HEK293 (cell line): ENCODE results near the gene MICAL3.

ENCODE experiments used
- CTCF ChIA-PET: fragments of 350-600 bp; formaldehyde crosslinking; extraction: SDS; loops from one replicate; lab custom pipeline; 2021; ENCODE audit warnings: antibody characterized with exemption; lab: Yijun Ruan, JAX
- POLR2A ChIA-PET: fragments of 300-600 bp; formaldehyde crosslinking; extraction: SDS; loops from one replicate; lab custom pipeline; 2020; ENCODE audit warnings: antibody characterized with exemption, inconsistent platforms; lab: Yijun Ruan, JAX
- H3K27ac ChIP-seq: fragments of 200-500 bp; sonication (Bioruptor generic); 2 replicates; pipeline ENCODE4 v1.5.1; 2014; ENCODE audit warnings: low read depth, low read length, control low read depth, inconsistent platforms; ENCODE audit errors: extremely low read depth
- H3K36me3 ChIP-seq, 2 experiments: fragments of 200-500 bp in 1 of 2; sonication (Bioruptor generic) in 1 of 2; 1 replicate in 1 of 2; 2 replicates in 1 of 2; pipeline ENCODE4 v1.5.1; 2014 to 2017; ENCODE audit warnings: inconsistent platforms in 2 of 2, low read length in 2 of 2; ENCODE audit not compliant: control insufficient read depth in 2 of 2, insufficient read depth in 1 of 2
- H3K4me1 ChIP-seq: fragments of 200-500 bp; sonication (Bioruptor generic); 2 replicates; pipeline ENCODE4 v1.5.1; 2014; ENCODE audit warnings: mild to moderate bottlenecking, low read length, inconsistent platforms; ENCODE audit not compliant: control insufficient read depth, insufficient read depth
- H3K4me3 ChIP-seq: 2 replicates; pipeline ENCODE4 v1.5.1; 2011; ENCODE audit warnings: low read depth, mild to moderate bottlenecking, control low read depth, low read length, moderate library complexity
- H3K9me3 ChIP-seq: fragments of 200-500 bp; sonication (Bioruptor generic); 2 replicates; pipeline ENCODE4 v1.5.1; 2014; ENCODE audit warnings: low read depth, low read length, inconsistent platforms; ENCODE audit not compliant: control insufficient read depth, insufficient read depth
- BCL6B ChIP-seq: fragments of 450-650 bp; formaldehyde crosslinking; IDR thresholded peaks from 2 replicates; pipeline ENCODE4 v1.5.1; 2017; ENCODE audit warnings: missing biosample characterization, missing genetic modification characterization
- GLIS2 ChIP-seq: fragments of 450-650 bp; formaldehyde crosslinking; IDR thresholded peaks from 2 replicates; pipeline ENCODE4 v1.5.1; 2016; ENCODE audit warnings: missing biosample characterization, missing genetic modification characterization
- PRDM1 ChIP-seq: fragments of 450-650 bp; formaldehyde crosslinking; IDR thresholded peaks from 2 replicates; pipeline ENCODE4; 2016; ENCODE audit warnings: missing biosample characterization, missing genetic modification characterization
- PRDM6 ChIP-seq: fragments of 450-650 bp; formaldehyde crosslinking; IDR thresholded peaks from 2 replicates; pipeline ENCODE4 v1.5.1; 2017; ENCODE audit warnings: missing biosample characterization, missing genetic modification characterization
- YY2 ChIP-seq: fragments of 450-650 bp; formaldehyde crosslinking; IDR thresholded peaks from 2 replicates; pipeline ENCODE4 v1.5.1; 2016; ENCODE audit warnings: missing biosample characterization, missing genetic modification characterization
- ZNF302 ChIP-seq: fragments of 450-650 bp; formaldehyde crosslinking; IDR thresholded peaks from 2 replicates; pipeline ENCODE4 v1.5.1; 2016; ENCODE audit warnings: missing biosample characterization, missing genetic modification characterization, low read depth
- ZNF335 ChIP-seq: fragments of 450-650 bp; formaldehyde crosslinking; conservative IDR thresholded peaks from 2 replicates; pipeline ENCODE4 v1.5.1; 2016; ENCODE audit warnings: missing biosample characterization, missing genetic modification characterization
- ZNF433 ChIP-seq: fragments of 450-650 bp; formaldehyde crosslinking; IDR thresholded peaks from 2 replicates; pipeline ENCODE4 v1.5.1; 2016; ENCODE audit warnings: missing biosample characterization, missing genetic modification characterization, low read depth
- ZNF529 ChIP-seq: fragments of 450-650 bp; formaldehyde crosslinking; IDR thresholded peaks from 2 replicates; pipeline ENCODE4 v1.5.1; 2017; ENCODE audit warnings: missing genetic modification characterization, missing biosample characterization; ENCODE audit not compliant: insufficient replicate concordance
- ZNF624 ChIP-seq: fragments of 450-650 bp; formaldehyde crosslinking; IDR thresholded peaks from 2 replicates; pipeline ENCODE4 v1.5.1; 2017; ENCODE audit warnings: missing biosample characterization, missing genetic modification characterization
- ZXDB ChIP-seq: fragments of 450-650 bp; formaldehyde crosslinking; IDR thresholded peaks from 2 replicates; pipeline ENCODE4 v1.5.1; 2016; ENCODE audit warnings: missing biosample characterization, missing genetic modification characterization
- TF ChIP-seq, protein P1 (sequence below): fragments of 450-650 bp; formaldehyde crosslinking; IDR thresholded peaks from 2 replicates; pipeline ENCODE4 v1.5.1; 2016; ENCODE audit warnings: missing biosample characterization, missing genetic modification characterization
- TF ChIP-seq, protein P2 (sequence below): fragments of 450-650 bp; formaldehyde crosslinking; IDR thresholded peaks from 2 replicates; pipeline ENCODE4 v1.5.1; 2016; ENCODE audit warnings: missing biosample characterization, missing genetic modification characterization

The MICAL3 gene

DNA sequence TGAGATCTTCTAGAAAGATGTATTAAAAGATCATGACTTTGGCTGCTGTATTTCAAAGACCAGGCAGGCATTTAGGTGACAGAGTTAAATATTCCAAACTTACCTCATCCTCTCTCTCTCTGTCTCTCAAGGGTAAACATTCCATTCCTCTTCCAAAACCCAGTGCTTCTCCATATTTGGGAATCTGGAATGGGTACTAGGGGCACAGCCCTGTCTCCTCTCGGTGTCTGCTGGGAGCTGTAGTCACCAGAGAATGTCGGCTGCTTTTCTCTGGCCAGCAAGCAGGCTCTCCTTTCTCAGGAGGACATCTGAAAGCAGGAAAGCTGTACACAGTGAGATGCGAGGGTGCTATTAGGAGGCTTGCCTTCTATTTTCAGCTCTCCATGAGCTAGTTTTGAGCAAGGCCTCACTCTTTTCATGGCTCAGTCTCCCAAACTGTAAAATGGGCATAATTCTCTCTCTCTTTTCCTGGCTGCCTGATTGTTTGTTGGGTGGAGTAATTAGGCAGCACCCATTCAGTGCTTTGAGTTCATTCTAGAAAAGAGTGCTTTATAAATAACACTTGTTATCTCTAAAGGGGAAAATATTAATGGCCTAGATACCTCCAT, 44.1 kb upstream of the MICAL3 start:
- ChIA-PET CTCF (interaction anchor here (0.8 to 1.7 kb wide), 3 partner anchors 8 to 238 kb away, joined by 3 to 7 read pairs (median 7); no protein-coding TSS in a partner anchor), POLR2A (interaction anchor here (1.2 to 2.0 kb wide), 2 partner anchors 9 to 10 kb away, joined by 3 to 9 read pairs; partner anchors contain the start of gene PEX26)
- TF ChIP-seq ZNF302 (tag by site-specific recombination), result no peak
- TF ChIP-seq PRDM6 (tag by site-specific recombination), result no peak
- no peak for TF ChIP-seq ZNF624 (tag by site-specific recombination)
- no peak; the same call in 1 of the 2 replicates for TF ChIP-seq PRDM1 (tag by site-specific recombination)
- no peak for TF ChIP-seq ZNF433 (tag by site-specific recombination)
- TF ChIP-seq, protein P1, sequence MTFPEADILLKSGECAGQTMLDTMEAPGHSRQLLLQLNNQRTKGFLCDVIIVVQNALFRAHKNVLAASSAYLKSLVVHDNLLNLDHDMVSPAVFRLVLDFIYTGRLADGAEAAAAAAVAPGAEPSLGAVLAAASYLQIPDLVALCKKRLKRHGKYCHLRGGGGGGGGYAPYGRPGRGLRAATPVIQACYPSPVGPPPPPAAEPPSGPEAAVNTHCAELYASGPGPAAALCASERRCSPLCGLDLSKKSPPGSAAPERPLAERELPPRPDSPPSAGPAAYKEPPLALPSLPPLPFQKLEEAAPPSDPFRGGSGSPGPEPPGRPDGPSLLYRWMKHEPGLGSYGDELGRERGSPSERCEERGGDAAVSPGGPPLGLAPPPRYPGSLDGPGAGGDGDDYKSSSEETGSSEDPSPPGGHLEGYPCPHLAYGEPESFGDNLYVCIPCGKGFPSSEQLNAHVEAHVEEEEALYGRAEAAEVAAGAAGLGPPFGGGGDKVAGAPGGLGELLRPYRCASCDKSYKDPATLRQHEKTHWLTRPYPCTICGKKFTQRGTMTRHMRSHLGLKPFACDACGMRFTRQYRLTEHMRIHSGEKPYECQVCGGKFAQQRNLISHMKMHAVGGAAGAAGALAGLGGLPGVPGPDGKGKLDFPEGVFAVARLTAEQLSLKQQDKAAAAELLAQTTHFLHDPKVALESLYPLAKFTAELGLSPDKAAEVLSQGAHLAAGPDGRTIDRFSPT (tag by site-specific recombination), result no peak
- no peak for TF ChIP-seq YY2 (tag by site-specific recombination)
- no peak for TF ChIP-seq ZNF529
- Histone ChIP-seq H3K36me3 (no peaks in the 10 kb centered on the region), H3K27ac (no peak overlapping the region), H3K9me3 (no peaks in the 10 kb centered on the region), H3K4me1 (no peaks in the 10 kb centered on the region), H3K4me3 (no peak overlapping the region)

DNA sequence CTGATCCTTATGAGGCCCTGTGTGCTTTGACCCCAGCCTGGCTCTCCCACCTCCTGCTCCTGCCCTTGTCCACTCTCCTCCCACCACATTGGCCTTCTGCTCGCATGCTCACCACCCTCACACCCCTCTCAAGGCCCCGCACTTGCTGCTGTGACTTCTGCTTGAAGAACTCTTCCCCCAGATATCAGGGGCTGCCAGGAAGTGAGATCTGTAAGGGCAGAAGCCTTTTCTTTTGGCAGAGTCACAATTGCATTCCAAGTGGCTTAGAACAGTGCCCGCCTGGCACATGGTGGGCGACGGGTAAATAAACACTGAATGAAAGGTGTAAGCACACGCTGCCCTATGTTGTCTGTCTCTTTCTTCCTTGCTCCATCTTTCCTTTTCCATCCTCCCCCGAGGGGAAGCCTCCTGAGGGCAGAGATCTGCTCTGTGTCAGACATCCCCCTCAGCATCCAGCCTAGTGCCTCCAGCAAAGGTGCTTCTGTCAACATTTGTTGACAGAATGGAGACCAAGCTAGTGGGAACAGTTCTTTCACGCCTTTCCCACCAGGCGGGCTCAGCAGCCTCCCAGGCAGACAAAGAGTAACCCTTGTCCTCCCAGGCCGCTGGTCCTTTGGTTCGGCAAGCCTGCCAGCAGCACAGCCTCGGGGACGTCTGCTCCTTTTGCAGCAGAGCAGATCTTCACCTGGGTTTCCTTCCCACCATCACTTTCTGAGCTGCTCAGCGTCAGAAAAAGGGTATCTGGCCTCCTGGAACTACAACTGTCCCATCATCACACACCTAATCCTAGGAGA, 43.4 kb upstream of the MICAL3 start:
- CTCF ChIA-PET, result interaction anchor here (0.8 to 1.7 kb wide), 3 partner anchors 8 to 238 kb away, joined by 3 to 7 read pairs (median 7); no protein-coding TSS in a partner anchor
- no peak for TF ChIP-seq BCL6B
- no peak for TF ChIP-seq GLIS2 (tag by site-specific recombination)
- peak; percentile 38; the same call in 1 of the 2 replicates for TF ChIP-seq ZNF335 (tag by site-specific recombination)
- TF ChIP-seq, protein P2, sequence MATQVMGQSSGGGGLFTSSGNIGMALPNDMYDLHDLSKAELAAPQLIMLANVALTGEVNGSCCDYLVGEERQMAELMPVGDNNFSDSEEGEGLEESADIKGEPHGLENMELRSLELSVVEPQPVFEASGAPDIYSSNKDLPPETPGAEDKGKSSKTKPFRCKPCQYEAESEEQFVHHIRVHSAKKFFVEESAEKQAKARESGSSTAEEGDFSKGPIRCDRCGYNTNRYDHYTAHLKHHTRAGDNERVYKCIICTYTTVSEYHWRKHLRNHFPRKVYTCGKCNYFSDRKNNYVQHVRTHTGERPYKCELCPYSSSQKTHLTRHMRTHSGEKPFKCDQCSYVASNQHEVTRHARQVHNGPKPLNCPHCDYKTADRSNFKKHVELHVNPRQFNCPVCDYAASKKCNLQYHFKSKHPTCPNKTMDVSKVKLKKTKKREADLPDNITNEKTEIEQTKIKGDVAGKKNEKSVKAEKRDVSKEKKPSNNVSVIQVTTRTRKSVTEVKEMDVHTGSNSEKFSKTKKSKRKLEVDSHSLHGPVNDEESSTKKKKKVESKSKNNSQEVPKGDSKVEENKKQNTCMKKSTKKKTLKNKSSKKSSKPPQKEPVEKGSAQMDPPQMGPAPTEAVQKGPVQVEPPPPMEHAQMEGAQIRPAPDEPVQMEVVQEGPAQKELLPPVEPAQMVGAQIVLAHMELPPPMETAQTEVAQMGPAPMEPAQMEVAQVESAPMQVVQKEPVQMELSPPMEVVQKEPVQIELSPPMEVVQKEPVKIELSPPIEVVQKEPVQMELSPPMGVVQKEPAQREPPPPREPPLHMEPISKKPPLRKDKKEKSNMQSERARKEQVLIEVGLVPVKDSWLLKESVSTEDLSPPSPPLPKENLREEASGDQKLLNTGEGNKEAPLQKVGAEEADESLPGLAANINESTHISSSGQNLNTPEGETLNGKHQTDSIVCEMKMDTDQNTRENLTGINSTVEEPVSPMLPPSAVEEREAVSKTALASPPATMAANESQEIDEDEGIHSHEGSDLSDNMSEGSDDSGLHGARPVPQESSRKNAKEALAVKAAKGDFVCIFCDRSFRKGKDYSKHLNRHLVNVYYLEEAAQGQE (tag by site-specific recombination), result no peak
- no peak for TF ChIP-seq ZNF529
- TF ChIP-seq ZXDB (tag by site-specific recombination), result no peak
- TF ChIP-seq, all 188 proteins: peak for 1
- POLR2A ChIA-PET, result interaction anchor here (2.0 kb wide), 1 partner anchor 10 kb away, joined by 9 read pairs; the partner anchor contains the start of gene PEX26
- Histone ChIP-seq H3K4me1 (no peaks in the 10 kb centered on the region), H3K36me3 (no peaks in the 10 kb centered on the region), H3K9me3 (no peaks in the 10 kb centered on the region), H3K27ac (no peak overlapping the region), H3K4me3 (no peak overlapping the region)
